CD8-positive, alpha-beta memory T cell (primary cell): ENCODE measurements around the gene AVPR2. TPM values are rescaled to one million over a fixed set of nuclear protein-coding genes. Genes with fewer than 3 reads are reported as not detected.

ENCODE experiments used
- CTCF ChIA-PET: fragments of 350-600 bp; sonication (Branson Sonifier 250); formaldehyde crosslinking; loops from one replicate; lab custom pipeline; 2021; ENCODE audit warnings: antibody characterized with exemption; lab: Charles Lee
- POLR2A ChIA-PET: fragments of 350-600 bp; sonication (Branson Sonifier 250); formaldehyde crosslinking; loops from one replicate; lab custom pipeline; 2021; ENCODE audit warnings: antibody characterized with exemption; lab: Charles Lee
- DNase-seq, 5 donors: peaks; one replicate each; pipeline versions ENCODE4 v3.0.0 to v3.0.0-alpha.2; 2020 to 2022; ENCODE audit warnings: mixed read lengths in 1 of 5
- H3K27ac ChIP-seq: one replicate; pipeline ENCODE4 v1.7.0; 2013; ENCODE audit warnings: low read depth, mild to moderate bottlenecking, low read length, moderate library complexity
- H3K27me3 ChIP-seq: 2 replicates; pipeline ENCODE4 v1.7.0; 2013; ENCODE audit warnings: low read length, mild to moderate bottlenecking; ENCODE audit not compliant: insufficient read depth, poor library complexity, severe bottlenecking
- H3K36me3 ChIP-seq: 2 replicates; pipeline ENCODE4 v1.7.0; 2013; ENCODE audit warnings: mild to moderate bottlenecking, low read length, moderate library complexity; ENCODE audit not compliant: insufficient read depth
- H3K4me1 ChIP-seq: 2 replicates; pipeline ENCODE4 v1.7.0; 2013; ENCODE audit warnings: mild to moderate bottlenecking, low read length, moderate library complexity; ENCODE audit not compliant: insufficient read depth
- H3K4me3 ChIP-seq: 2 replicates; pipeline ENCODE4 v1.7.0; 2013; ENCODE audit warnings: mild to moderate bottlenecking, low read length
- H3K9me3 ChIP-seq: 2 replicates; pipeline ENCODE4 v1.7.0; 2013; ENCODE audit warnings: mild to moderate bottlenecking, low read length
- H3K27ac Mint-ChIP-seq, 8 donors: one replicate each; pipeline ENCODE4 v1.8.0; 2020 to 2021; ENCODE audit warnings: mixed read lengths in 8 of 8, mild to moderate bottlenecking in 6 of 8, inconsistent platforms in 3 of 8, moderate library complexity in 3 of 8
- H3K27me3 Mint-ChIP-seq, 2 donors: one replicate each; pipeline ENCODE4 v1.8.0; 2020 to 2021; ENCODE audit warnings: mixed read lengths in 2 of 2, mild to moderate bottlenecking in 1 of 2, moderate library complexity in 1 of 2
- H3K36me3 Mint-ChIP-seq, 3 donors: one replicate each; pipeline ENCODE4 v1.8.0; 2020 to 2021; ENCODE audit warnings: mixed read lengths in 3 of 3, inconsistent platforms in 1 of 3, mild to moderate bottlenecking in 1 of 3
- H3K4me1 Mint-ChIP-seq, 3 donors: one replicate each; pipeline ENCODE4 v1.8.0; 2020 to 2021; ENCODE audit warnings: mixed read lengths in 3 of 3, inconsistent platforms in 1 of 3, mild to moderate bottlenecking in 1 of 3
- H3K4me3 Mint-ChIP-seq, 7 donors: one replicate each; pipeline ENCODE4 v1.8.0; 2020 to 2021; ENCODE audit warnings: mixed read lengths in 7 of 7, mild to moderate bottlenecking in 6 of 7, moderate library complexity in 4 of 7, inconsistent platforms in 2 of 7
- H3K9me3 Mint-ChIP-seq, 5 donors: one replicate each; pipeline ENCODE4 v1.8.0; 2020 to 2022; ENCODE audit warnings: mixed read lengths in 5 of 5, mild to moderate bottlenecking in 3 of 5, moderate library complexity in 2 of 5, inconsistent platforms in 1 of 5
- polyA plus RNA-seq: library from polyadenylated mRNA; unstranded; fragments of 300-500 nt; fragmentation: Illumina TruSeq; gene quantifications from one replicate; pipeline ENCODE4 v1.2.3, GENCODE V29; 2021
- total RNA-seq, 2 experiments: library from RNA; stranded (reverse); gene quantifications; one replicate each; pipeline ENCODE4 v1.2.3, GENCODE V29; 2021

The AVPR2 gene
- total and polyA plus RNA-seq, 3 experiments from 2014 or later: not detected

DNA sequence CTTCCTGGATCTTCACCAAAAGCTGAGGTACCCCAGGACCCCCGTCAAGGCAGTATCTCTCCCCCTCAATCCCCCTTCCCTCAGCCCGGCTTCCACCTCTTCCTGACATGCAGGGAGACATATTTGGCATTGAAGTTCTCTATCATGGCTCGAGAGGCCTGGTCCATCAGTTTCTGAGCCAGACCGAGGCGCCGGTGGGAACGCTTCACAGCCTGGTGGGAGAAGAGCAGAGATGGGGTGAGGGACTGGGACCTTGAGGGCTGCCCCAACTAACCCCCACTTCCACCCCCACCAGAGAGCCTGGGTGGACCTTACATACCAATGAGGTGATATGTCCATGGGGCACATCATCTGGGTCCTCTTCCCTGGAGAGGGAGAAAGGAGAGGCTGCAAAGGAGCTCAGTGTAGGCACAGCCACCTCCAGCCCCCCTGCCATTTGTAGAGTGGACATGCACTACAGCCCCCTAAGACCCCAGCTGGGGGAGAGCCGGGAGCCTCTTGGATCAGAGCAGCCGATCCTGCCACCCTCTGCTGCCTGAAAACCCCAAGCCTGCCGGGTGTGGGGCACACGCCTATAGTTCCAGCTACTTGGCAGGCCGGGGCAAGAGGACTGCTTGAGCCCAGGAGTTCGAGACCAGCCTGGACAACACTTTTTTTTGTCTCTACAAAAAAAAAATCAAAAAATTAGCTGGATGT, 27.9 kb downstream of the AVPR2 start:
- POLR2A ChIA-PET: interaction anchor here (0.6 kb wide), 1 partner anchor 894 kb away, joined by 5 read pairs; no protein-coding TSS in a partner anchor
- Mint-ChIP-seq H3K9me3 (no peaks in the 10 kb centered on the region), H3K27me3 (peaks cover 0 to 6% of the 10 kb centered on the region in 2 donors), H3K36me3 (peaks cover 3 to 32% (median 4%) of the 10 kb centered on the region in 3 donors), H3K4me3 (peak overlapping the region in 1 of 7 donors; percentile 66), H3K27ac (peak overlapping the region in 4 of 8 donors; percentile 6 to 97 (median 91)), H3K4me1 (peaks cover 33 to 36% (median 34%) of the 10 kb centered on the region in 3 donors)
- no peak overlapping the region for H3K27ac ChIP-seq
- CTCF ChIA-PET: no interaction called here
- H3K9me3 ChIP-seq: no peaks in the 10 kb centered on the region
- H3K4me1 ChIP-seq: peaks cover 10% of the 10 kb centered on the region
- no peaks in the 10 kb centered on the region for H3K36me3 ChIP-seq
- no peak overlapping the region for H3K4me3 ChIP-seq
- no peaks in the 10 kb centered on the region for H3K27me3 ChIP-seq
- no peak for DNase-seq

DNA sequence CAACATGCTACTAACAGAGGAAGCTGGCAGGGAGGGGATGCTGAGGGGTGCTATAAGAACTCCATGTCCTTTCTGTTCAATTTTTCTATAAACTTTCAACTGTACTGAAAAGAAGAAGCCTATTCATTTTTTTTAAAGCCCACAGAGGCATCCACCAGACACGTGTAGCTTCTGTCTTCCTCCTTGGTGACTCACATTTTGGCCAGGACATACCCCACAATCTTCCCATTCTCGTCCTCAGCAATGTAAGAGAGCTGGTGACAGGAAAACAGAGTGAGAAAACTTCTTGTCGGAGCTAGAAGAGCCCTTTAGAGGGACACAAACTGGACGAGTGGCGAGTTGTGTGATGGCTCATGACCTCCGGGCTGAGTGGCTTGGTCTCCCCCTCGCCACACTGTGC, 29.3 kb downstream of the AVPR2 start:
- Mint-ChIP-seq H3K9me3 (no peaks in the 10 kb centered on the region), H3K4me3 (peak overlapping the region; percentile 86 to 93 (median 88))

DNA sequence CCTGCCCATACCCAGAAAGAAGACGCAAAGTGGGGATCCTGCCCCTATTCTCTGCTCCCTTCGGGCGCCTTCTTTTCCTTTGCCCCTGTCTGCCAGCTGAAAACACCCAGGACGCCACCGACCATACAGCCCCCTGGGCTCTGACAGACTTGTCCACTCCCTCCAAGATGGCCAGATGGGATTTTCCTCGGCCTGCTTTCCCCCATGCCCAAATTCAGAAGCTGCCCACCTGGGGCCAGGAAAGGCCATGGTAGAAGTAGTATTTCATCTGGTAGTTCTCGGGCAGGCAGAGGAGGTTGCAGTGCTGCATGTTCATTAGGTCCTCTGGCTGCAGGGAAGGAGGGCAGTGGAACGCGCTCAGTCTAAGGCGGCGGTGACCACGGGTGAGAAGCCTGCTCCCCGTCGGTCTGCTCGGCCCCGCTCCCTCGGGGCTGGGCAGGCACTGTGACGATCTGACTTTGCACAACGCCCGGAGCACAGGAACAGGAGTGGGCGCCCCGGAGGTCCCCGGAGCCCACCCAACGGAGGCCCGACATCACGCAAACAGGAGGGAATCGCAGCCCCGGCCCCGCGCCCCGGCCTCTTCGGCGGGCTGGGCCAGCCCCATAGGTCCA, 29.8 kb downstream of the AVPR2 start:
- peaks cover 0 to 6% of the 10 kb centered on the region in 2 donors for H3K27me3 Mint-ChIP-seq
- H3K4me1 Mint-ChIP-seq: peaks cover 22 to 29% (median 26%) of the 10 kb centered on the region in 3 donors
- H3K36me3 Mint-ChIP-seq: peaks cover 3 to 29% (median 4%) of the 10 kb centered on the region in 3 donors
- peak overlapping the region; percentile 38 for H3K27ac ChIP-seq
- H3K9me3 Mint-ChIP-seq: no peaks in the 10 kb centered on the region
- POLR2A ChIA-PET: interaction anchor here (0.9 to 3.1 kb wide), 4 partner anchors 9 to 27 kb away, joined by 3 to 17 read pairs (median 3); partner anchors contain the start of gene ARHGAP4
- H3K27me3 ChIP-seq: no peaks in the 10 kb centered on the region
- H3K9me3 ChIP-seq: no peaks in the 10 kb centered on the region
- H3K4me1 ChIP-seq: peaks cover 6% of the 10 kb centered on the region
- CTCF ChIA-PET: interaction anchor here (0.7 to 2.1 kb wide), 5 partner anchors 9 to 23 kb away, joined by 3 to 10 read pairs (median 3); no protein-coding TSS in a partner anchor
- no peaks in the 10 kb centered on the region for H3K36me3 ChIP-seq
- H3K4me3 ChIP-seq: peak overlapping the region; percentile 43
- peak overlapping the region; percentile 86 to 93 (median 88) for H3K4me3 Mint-ChIP-seq
- DNase-seq: no peak
- H3K27ac Mint-ChIP-seq: peak overlapping the region; percentile 37 to 98 (median 86)

More for the DNA sequence above, 29.3 kb downstream of the AVPR2 start:
- POLR2A ChIA-PET: interaction anchor here (0.9 kb wide), 1 partner anchor 16 kb away, joined by 3 read pairs; no protein-coding TSS in a partner anchor
- H3K27me3 Mint-ChIP-seq: peaks cover 0 to 6% of the 10 kb centered on the region in 2 donors
- Histone ChIP-seq H3K36me3 (no peaks in the 10 kb centered on the region), H3K27ac (peak overlapping the region; percentile 38), H3K9me3 (no peaks in the 10 kb centered on the region), H3K4me3 (peak overlapping the region; percentile 43), H3K4me1 (peaks cover 10% of the 10 kb centered on the region), H3K27me3 (no peaks in the 10 kb centered on the region)
- H3K36me3 Mint-ChIP-seq: peaks cover 3 to 31% (median 4%) of the 10 kb centered on the region in 3 donors
- H3K27ac Mint-ChIP-seq: peak overlapping the region; percentile 37 to 98 (median 86)
- peaks cover 27 to 35% (median 31%) of the 10 kb centered on the region in 3 donors for H3K4me1 Mint-ChIP-seq
- CTCF ChIA-PET: interaction anchor here (0.7 to 2.1 kb wide), 4 partner anchors 9 to 22 kb away, joined by 3 to 10 read pairs (median 3); no protein-coding TSS in a partner anchor
- no peak for DNase-seq

DNA sequence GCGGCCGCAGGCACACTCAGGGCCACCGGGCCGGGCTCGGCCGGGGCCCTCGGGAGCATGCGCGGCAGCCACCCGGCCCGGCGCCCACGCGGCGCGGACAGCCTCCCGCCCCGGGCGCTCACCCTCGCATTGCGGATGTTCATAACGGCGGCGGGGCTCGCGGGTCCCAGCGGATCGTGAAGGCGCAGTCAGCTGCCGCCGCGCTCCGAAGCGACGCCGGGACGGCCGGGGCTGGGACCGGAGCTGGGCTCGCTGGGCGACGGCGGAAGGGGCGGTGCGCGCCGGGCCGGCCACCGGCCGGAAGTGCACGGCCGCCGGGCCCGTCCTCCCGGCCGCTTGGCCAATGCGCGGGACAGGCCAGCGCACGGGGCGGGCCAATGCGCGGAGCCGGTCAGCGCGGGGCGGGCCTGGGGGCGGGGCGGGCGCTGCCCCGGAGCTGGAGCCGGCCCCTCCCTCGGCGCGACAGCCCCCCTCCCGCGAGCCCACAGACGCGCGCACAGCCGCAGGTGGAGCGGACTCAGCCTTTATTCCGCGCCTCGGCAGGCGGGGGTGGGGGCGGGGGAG, 30.4 kb downstream of the AVPR2 start, which contains the start of gene NAA10:
NAA10 (minus strand) TSS at position 276 of the 564 bp plus-strand sequence; CDS start at position 143, 133 bp downstream.
- Mint-ChIP-seq H3K4me3 (peak within 1 kb of the TSS; percentile 86 to 93 (median 88)), H3K4me1 (peaks cover 18 to 27% (median 24%) of the 10 kb centered on the region in 3 donors), H3K27me3 (peaks cover 0 to 6% of the 10 kb centered on the region in 2 donors), H3K9me3 (no peaks in the 10 kb centered on the region), H3K36me3 (peaks cover 3 to 29% (median 4%) of the 10 kb centered on the region in 3 donors), H3K27ac (peak within 1 kb of the TSS; percentile 75 to 98 (median 86))
- peak within 1 kb of the TSS; percentile 43 for H3K4me3 ChIP-seq
- CTCF ChIA-PET: interaction anchor here (1.3 to 2.1 kb wide), 4 partner anchors 12 to 23 kb away, joined by 3 to 10 read pairs (median 5); no protein-coding TSS in a partner anchor
- POLR2A ChIA-PET: interaction anchor here (1.1 to 3.1 kb wide), 3 partner anchors 10 to 28 kb away, joined by 3 to 17 read pairs (median 3); partner anchors contain the start of gene ARHGAP4
- no peaks in the 10 kb centered on the region for H3K27me3 ChIP-seq
- peak; percentile 34 to 67 (median 53) for DNase-seq
- no peaks in the 10 kb centered on the region for H3K9me3 ChIP-seq
- no peaks in the 10 kb centered on the region for H3K36me3 ChIP-seq
- H3K4me1 ChIP-seq: peaks cover 4% of the 10 kb centered on the region
- H3K27ac ChIP-seq: peak within 1 kb of the TSS; percentile 38

DNA sequence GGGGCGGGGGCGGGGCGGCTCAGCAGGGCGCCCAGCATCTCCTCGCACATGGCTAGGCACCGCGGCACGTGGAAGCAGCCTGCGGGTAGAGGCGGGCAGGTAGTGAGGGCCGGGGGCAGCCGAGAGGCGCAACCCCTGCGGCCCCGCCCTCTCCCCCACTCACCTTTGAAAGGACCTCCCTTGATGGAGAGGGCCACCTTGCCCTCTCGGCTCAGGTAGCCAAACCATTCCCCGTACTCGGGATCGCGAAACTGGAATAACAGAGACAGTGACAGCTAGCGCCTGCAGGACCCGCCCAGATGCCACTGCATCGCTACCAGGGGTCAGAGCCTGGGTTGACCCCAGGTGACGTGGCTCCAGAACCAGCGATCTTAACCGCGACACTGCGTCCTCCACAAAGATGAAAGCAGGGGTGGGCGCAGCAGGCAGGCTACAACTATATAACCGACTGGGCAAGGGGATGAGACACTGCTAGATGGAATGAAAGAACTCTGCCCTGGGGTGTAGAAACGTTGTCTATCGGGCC, 30.9 kb downstream of the AVPR2 start:
- Mint-ChIP-seq H3K27me3 (peaks cover 0 to 6% of the 10 kb centered on the region in 2 donors), H3K4me3 (peak overlapping the region; percentile 69 to 86 (median 78)), H3K36me3 (peaks cover 3 to 29% (median 4%) of the 10 kb centered on the region in 3 donors), H3K4me1 (peaks cover 18 to 27% (median 23%) of the 10 kb centered on the region in 3 donors), H3K27ac (peak overlapping the region in 7 of 8 donors; percentile 20 to 83 (median 72)), H3K9me3 (no peaks in the 10 kb centered on the region)
- H3K4me3 ChIP-seq: no peak overlapping the region
- no peaks in the 10 kb centered on the region for H3K27me3 ChIP-seq
- ChIA-PET CTCF (interaction anchor here (1.3 to 1.9 kb wide), 3 partner anchors 12 to 14 kb away, joined by 5 to 9 read pairs (median 5); no protein-coding TSS in a partner anchor), POLR2A (interaction anchor here (1.1 to 3.1 kb wide), 3 partner anchors 10 to 29 kb away, joined by 3 to 17 read pairs (median 3); partner anchors contain the start of gene ARHGAP4)
- H3K36me3 ChIP-seq: no peaks in the 10 kb centered on the region
- H3K27ac ChIP-seq: no peak overlapping the region
- H3K4me1 ChIP-seq: peaks cover 4% of the 10 kb centered on the region
- no peaks in the 10 kb centered on the region for H3K9me3 ChIP-seq
- DNase-seq: no peak

DNA sequence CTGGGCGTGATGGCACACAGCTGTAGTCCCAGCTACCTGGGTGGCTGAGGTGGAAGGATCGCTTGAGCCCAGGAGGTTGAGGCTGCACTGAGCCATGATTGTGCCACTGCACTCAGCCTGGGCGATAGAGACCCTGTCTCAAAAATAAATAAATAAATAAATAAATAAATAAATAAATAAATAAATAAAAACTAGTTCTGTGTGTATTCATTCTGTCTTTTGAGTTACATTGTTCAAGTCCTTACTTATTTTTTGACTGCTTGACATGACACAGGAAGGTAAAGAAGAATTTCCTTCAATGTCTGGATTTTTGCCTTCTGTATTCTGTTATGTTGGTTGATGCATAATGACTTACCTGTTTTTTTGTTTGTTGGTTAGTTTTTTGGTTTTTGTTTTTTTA, 32.6 kb downstream of the AVPR2 start:
- H3K27ac Mint-ChIP-seq: peak overlapping the region in 1 of 8 donors; percentile 79
- H3K36me3 ChIP-seq: no peaks in the 10 kb centered on the region
- peaks cover 16 to 23% (median 22%) of the 10 kb centered on the region in 3 donors for H3K4me1 Mint-ChIP-seq
- peaks cover 4% of the 10 kb centered on the region for H3K4me1 ChIP-seq
- CTCF ChIA-PET: interaction anchor here (1.7 to 2.9 kb wide), 2 partner anchors 11 to 14 kb away, joined by 7 to 9 read pairs; no protein-coding TSS in a partner anchor
- no peaks in the 10 kb centered on the region for H3K9me3 Mint-ChIP-seq
- no peak overlapping the region for H3K27ac ChIP-seq
- POLR2A ChIA-PET: interaction anchor here (3.1 kb wide), 1 partner anchor 12 kb away, joined by 17 read pairs; the partner anchor contains the start of gene ARHGAP4
- H3K4me3 ChIP-seq: no peak overlapping the region
- no peak for DNase-seq
- H3K4me3 Mint-ChIP-seq: peak overlapping the region in 2 of 7 donors; percentile 55
- H3K9me3 ChIP-seq: no peaks in the 10 kb centered on the region
- peaks cover 0 to 6% of the 10 kb centered on the region in 2 donors for H3K27me3 Mint-ChIP-seq
- no peaks in the 10 kb centered on the region for H3K27me3 ChIP-seq
- H3K36me3 Mint-ChIP-seq: peaks cover 0 to 12% (median 0%) of the 10 kb centered on the region in 3 donors
